ES-I3 (cell line): Measurements from ENCODE around the gene WFDC1.
A peak's percentile ranks its signal among the peaks of the same experiment; 100 is the strongest.

ENCODE experiments used
- H3K36me3 ChIP-seq: 2 replicates; pipeline ENCODE4 v1.6.1; 2013; ENCODE audit warnings: mild to moderate bottlenecking, low read length, control low read depth, moderate library complexity; ENCODE audit not compliant: insufficient read depth
- H3K4me1 ChIP-seq: 2 replicates; pipeline ENCODE4 v1.6.1; 2013; ENCODE audit warnings: mild to moderate bottlenecking, control low read depth, low read length; ENCODE audit not compliant: insufficient read depth
- H3K9ac ChIP-seq: 2 replicates; pipeline ENCODE4 v1.6.1; 2013; ENCODE audit warnings: low read depth, mild to moderate bottlenecking, low read length, moderate library complexity
- H3K9me3 ChIP-seq: 2 replicates; pipeline ENCODE4 v1.6.1; 2013; ENCODE audit warnings: mild to moderate bottlenecking, low read length, moderate library complexity; ENCODE audit not compliant: control insufficient read depth, insufficient read depth

The WFDC1 gene, protein sequence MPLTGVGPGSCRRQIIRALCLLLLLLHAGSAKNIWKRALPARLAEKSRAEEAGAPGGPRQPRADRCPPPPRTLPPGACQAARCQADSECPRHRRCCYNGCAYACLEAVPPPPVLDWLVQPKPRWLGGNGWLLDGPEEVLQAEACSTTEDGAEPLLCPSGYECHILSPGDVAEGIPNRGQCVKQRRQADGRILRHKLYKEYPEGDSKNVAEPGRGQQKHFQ

DNA sequence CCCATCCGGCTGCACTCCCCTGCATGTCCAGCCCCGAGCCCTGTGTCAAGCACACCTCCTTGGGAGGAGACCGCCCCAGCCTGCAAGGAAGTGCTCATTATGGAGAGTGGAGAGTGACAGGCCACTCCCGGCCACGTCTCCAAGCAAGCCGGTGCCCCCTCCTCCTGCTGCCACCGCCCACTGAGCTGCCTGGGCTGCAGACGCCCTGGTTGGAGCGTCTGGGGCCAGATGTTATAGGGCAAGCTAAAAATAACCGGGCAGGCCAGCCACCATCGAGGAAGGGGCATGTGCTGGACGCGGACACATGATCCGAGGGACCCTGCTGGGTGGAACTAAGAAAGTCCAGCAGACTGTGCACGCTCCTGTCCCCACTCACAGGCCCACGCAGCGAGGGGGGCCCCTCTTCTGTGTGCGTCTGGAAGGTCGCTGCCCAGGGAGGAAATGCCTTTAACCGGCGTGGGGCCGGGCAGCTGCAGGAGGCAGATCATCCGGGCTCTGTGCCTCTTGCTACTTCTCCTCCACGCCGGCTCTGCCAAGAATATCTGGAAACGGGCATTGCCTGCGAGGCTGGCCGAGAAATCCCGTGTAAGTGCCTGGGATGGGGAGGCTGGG, at the start of gene WFDC1:
Gene WFDC1, plus strand, starts transcription at position 348 of the 612 bp plus-strand sequence. Its CDS starts 94 bp downstream, at position 442.
- Histone ChIP-seq H3K9me3 (no peaks in the 10 kb centered on the region), H3K9ac (peak within 1 kb of the TSS; percentile 26; the same call in 1 of the 2 replicates), H3K4me1 (peaks cover 20% of the 10 kb centered on the region), H3K36me3 (no peaks in the 10 kb centered on the region)

DNA sequence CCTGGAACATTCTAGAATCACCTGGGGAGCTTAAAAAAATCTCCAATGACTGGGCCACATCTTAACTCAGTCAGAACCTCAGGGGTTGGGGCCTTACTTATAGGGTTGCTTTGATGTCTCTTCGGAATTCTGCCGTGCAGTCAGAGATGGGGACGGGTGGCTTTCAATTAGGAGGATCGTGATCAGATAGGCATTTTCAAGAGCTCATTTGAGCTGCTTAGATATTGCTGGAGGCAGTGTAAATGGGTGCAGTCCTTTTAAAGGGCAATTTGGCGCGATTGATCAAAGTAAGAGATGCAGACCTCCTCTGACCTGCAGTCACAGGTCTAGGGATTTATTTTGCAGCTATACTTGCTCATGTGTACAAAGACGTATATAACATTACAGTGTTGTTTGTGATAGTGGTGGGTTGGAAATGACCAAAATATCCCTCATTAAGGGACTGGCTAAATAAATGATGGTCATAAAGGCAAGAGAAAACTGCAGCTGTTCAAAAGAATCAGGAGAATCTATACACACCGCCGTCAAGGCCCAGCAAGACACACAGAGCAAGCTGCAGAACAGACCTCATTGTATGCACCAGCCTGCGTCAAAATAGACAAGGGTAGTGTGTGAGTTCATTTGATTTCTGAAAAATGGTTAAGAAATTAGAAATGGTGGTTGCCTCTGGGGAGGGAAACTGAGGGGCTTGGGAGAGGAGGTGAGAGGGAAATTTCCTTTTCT, 48.6 kb upstream of the WFDC1 start:
- no peaks in the 10 kb centered on the region for H3K36me3 ChIP-seq
- no peaks in the 10 kb centered on the region for H3K4me1 ChIP-seq
- H3K9me3 ChIP-seq: no peaks in the 10 kb centered on the region
- no peak overlapping the region for H3K9ac ChIP-seq

- Histone ChIP-seq H3K9me3 (no peaks in the 10 kb centered on the region), H3K36me3 (no peaks in the 10 kb centered on the region), H3K9ac (no peak overlapping the region), H3K4me1 (no peaks in the 10 kb centered on the region)
Measured at GRCh38 chr16:84246679-84247077, 48.0 kb upstream of the WFDC1 start.

- Histone ChIP-seq H3K9me3 (no peaks in the 10 kb centered on the region), H3K36me3 (no peaks in the 10 kb centered on the region), H3K9ac (no peak overlapping the region), H3K4me1 (no peaks in the 10 kb centered on the region)
Measured at GRCh38 chr16:84247331-84247730, 47.3 kb upstream of the WFDC1 start.

GRCh38 chr16:84247844-84248243, 46.8 kb upstream of the WFDC1 start:
- no peaks in the 10 kb centered on the region for H3K4me1 ChIP-seq
- H3K9ac ChIP-seq: no peak overlapping the region
- H3K36me3 ChIP-seq: no peaks in the 10 kb centered on the region
- H3K9me3 ChIP-seq: no peaks in the 10 kb centered on the region

DNA sequence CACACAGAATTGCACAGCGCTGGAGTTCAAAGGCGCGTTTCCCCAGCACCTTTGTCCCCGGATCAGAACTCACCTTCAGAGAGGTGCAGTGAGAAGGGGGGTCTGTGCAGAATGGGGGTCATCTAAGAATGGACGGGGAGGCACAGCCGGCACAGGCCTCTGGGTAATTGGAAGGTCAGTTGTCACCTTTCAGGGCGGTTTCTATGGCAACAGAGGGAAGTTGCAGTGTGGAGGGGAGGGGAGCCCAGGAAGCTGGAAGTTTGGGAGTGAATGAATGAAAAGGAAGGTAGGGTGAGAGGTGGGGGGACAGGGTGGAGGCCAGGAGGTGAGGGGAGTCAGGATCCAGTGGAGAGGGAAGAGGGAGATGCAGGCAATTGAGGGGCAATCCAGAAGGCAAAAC, 42.5 kb upstream of the WFDC1 start:
- Histone ChIP-seq H3K9me3 (peaks cover 2% of the 10 kb centered on the region; the same call in 1 of the 2 replicates), H3K9ac (no peak overlapping the region), H3K36me3 (no peaks in the 10 kb centered on the region), H3K4me1 (no peaks in the 10 kb centered on the region)

DNA sequence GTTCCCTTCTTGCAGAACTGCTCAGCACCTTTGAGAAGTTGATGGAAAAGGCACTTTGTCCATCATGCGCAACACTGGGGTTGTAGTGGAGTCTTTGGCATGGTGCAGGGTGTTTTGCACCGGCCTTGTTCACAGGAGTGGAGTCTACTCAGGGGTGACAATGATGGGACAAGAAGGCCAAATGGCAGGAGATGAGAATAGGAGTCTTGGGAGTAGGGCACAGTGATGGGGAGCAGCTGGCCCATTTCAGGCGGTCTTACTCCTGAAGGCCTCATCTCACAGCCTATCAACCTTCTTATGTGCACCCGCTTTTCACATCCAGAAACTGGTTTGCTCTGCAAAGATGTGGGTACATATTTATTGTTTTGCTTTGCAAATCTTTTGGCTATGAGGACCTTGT, 41.5 kb upstream of the WFDC1 start:
- no peak overlapping the region for H3K9ac ChIP-seq
- no peaks in the 10 kb centered on the region for H3K4me1 ChIP-seq
- peaks cover 5% of the 10 kb centered on the region; the same call in 1 of the 2 replicates for H3K9me3 ChIP-seq
- H3K36me3 ChIP-seq: no peaks in the 10 kb centered on the region

DNA sequence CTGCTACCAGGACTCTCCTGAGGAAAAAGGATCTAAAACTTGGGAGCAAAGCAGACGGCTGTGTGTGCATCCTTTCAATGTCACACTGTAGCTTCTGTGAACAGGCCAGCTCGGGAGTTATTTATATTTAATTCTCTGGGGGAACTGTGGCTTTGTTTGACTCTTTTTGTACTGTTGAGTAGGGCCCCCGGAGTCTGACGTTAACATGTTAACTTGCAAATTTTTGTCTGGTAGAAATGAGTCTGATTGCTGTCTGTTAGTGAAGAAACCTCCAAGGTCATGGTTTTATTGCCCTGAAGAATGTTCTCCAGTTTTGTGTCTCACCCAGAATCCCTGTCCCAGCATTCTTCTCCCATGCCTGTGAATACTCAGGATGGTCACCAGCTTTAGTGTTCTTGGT, 40.6 kb upstream of the WFDC1 start:
- Histone ChIP-seq H3K9me3 (peaks cover 5% of the 10 kb centered on the region; the same call in 1 of the 2 replicates), H3K36me3 (no peaks in the 10 kb centered on the region), H3K9ac (no peak overlapping the region), H3K4me1 (no peaks in the 10 kb centered on the region)

GRCh38 chr16:84255050-84255810, 39.4 kb upstream of the WFDC1 start:
- peaks cover 5% of the 10 kb centered on the region; the same call in 1 of the 2 replicates for H3K9me3 ChIP-seq
- no peaks in the 10 kb centered on the region for H3K4me1 ChIP-seq
- no peaks in the 10 kb centered on the region for H3K36me3 ChIP-seq
- H3K9ac ChIP-seq: no peak overlapping the region

- no peak overlapping the region for H3K9ac ChIP-seq
- H3K9me3 ChIP-seq: peaks cover 5% of the 10 kb centered on the region; the same call in 1 of the 2 replicates
- H3K4me1 ChIP-seq: no peaks in the 10 kb centered on the region
- no peaks in the 10 kb centered on the region for H3K36me3 ChIP-seq
Measured at GRCh38 chr16:84258266-84258665, 36.4 kb upstream of the WFDC1 start.

DNA sequence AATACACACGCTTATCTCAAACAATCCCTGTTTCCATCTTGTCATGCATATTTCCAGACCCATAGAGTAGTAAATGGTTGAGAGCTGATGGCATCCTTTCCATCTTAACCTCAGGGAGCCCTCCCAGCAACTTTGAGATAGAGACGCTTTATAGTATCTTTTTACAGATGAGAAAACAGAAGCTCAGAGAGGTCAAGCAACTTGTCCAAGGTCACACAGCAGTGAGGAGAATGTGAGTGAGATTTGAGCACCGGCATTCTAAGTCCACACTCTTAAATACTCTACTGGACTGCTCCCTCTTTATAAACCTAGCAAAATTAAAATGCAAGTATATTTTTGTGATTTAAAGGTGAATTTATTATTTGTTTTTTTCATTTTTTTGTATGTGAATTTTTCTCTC, 35.0 kb upstream of the WFDC1 start:
- H3K36me3 ChIP-seq: no peaks in the 10 kb centered on the region
- no peaks in the 10 kb centered on the region for H3K4me1 ChIP-seq
- peaks cover 5% of the 10 kb centered on the region; the same call in 1 of the 2 replicates for H3K9me3 ChIP-seq
- H3K9ac ChIP-seq: no peak overlapping the region

DNA sequence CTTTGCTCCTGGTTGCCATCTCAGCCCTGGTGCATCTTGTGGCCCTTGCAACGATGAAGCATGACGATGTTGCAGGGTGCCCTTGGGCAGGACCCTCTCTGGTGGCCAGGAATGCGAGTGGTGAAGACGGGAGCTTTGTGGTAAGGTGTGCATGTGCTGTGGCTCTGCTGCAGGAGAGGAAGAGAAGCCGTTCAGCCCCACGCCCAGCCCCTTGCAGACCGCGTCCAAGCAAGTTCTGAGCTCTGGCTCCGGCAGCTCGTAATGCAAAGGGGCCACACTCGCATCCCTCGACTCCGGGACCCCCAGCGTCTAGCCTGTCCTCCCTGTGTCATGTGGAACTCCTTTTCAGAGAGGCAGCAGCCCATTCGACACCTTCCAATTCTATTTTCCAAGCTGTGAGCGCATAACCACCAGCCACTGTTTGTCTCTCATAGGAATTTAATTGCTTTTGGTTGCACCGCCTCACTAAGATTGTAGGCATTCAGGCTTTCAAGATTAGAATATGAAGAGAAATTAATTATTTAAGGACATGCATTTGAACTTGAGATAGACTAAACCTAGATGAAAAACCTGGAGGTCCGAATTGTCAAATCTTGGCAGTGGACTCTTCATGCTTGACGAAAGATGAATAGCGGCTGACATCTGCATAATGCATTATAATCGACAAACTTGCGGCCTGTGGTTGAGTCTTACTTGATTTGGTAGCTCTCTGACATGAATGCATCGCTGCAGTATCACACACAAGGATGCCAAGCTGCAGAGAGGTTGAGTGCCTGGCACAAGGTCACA, 33.7 kb upstream of the WFDC1 start:
- H3K9ac ChIP-seq: no peak overlapping the region
- H3K9me3 ChIP-seq: peaks cover 5% of the 10 kb centered on the region; the same call in 1 of the 2 replicates
- H3K4me1 ChIP-seq: no peaks in the 10 kb centered on the region
- H3K36me3 ChIP-seq: no peaks in the 10 kb centered on the region

DNA sequence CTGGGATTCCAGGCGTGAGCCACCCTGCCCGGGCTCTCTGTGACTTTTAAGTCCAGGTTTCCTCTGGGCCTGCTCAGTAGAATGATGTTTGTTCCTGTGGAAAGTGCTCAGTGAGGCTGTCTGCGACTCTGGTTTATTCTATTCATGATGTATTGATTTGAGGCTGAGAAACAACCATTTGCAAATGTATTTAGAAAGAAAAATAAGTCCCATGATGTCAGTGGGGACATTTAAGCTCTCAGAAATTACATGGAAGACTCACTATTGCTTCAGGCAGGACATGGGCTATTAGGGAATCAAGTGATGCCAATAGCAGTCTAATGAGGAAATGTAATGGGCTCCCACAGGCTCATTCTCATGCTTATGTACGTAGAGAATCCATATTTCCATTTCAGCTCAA, 32.6 kb upstream of the WFDC1 start:
- Histone ChIP-seq H3K9me3 (peaks cover 4% of the 10 kb centered on the region; the same call in 1 of the 2 replicates), H3K36me3 (no peaks in the 10 kb centered on the region), H3K4me1 (no peaks in the 10 kb centered on the region), H3K9ac (no peak overlapping the region)

GRCh38 chr16:84262939-84263338, 31.7 kb upstream of the WFDC1 start:
- H3K9me3 ChIP-seq: no peaks in the 10 kb centered on the region
- no peaks in the 10 kb centered on the region for H3K4me1 ChIP-seq
- H3K36me3 ChIP-seq: no peaks in the 10 kb centered on the region
- no peak overlapping the region for H3K9ac ChIP-seq
